Astrocyte (in vitro differentiated cells and primary cell): ENCODE results near the gene AARS2. TPM values are rescaled to one million over a fixed set of nuclear protein-coding genes. Genes with fewer than 3 reads are reported as not detected.
A peak's percentile ranks its signal among the peaks of the same experiment; 100 is the strongest.

ENCODE experiments used
- DNase-seq: peaks from one replicate; pipeline ENCODE4 v3.0.0-alpha.2; 2010; ENCODE audit warnings: low read depth
- FAIRE-seq: peaks from 2 replicates; lab custom pipeline; 2011; peaks lifted over from hg19 to GRCh38; lab: Jason Lieb, UNC
- H2AFZ ChIP-seq: 2 replicates; pipeline ENCODE4 v1.6.0; 2012; ENCODE audit warnings: low read depth, low read length, inconsistent platforms
- H3K27ac ChIP-seq: 2 replicates; pipeline ENCODE4 v1.5.1; 2011; ENCODE audit warnings: low read depth, low read length, inconsistent platforms
- H3K27me3 ChIP-seq: 2 replicates; pipeline ENCODE4 v1.6.0; 2011; ENCODE audit warnings: low read length, inconsistent platforms; ENCODE audit not compliant: insufficient read depth
- H3K36me3 ChIP-seq: 2 replicates; pipeline ENCODE4 v1.5.1; 2011; ENCODE audit warnings: low read length, inconsistent platforms; ENCODE audit not compliant: insufficient read depth
- H3K4me1 ChIP-seq: 2 replicates; pipeline ENCODE4 v1.5.1; 2011; ENCODE audit warnings: low read length, inconsistent platforms; ENCODE audit not compliant: insufficient read depth
- H3K4me2 ChIP-seq: 2 replicates; pipeline ENCODE4 v1.6.0; 2012; ENCODE audit warnings: low read length, inconsistent platforms
- H3K4me3 ChIP-seq: 2 replicates; pipeline ENCODE4 v1.5.1; 2011; ENCODE audit warnings: low read depth, mild to moderate bottlenecking, low read length, inconsistent platforms; ENCODE audit not compliant: insufficient read depth
- H3K79me2 ChIP-seq: 2 replicates; pipeline ENCODE4 v1.6.0; 2012; ENCODE audit warnings: mild to moderate bottlenecking, low read length, inconsistent platforms; ENCODE audit not compliant: insufficient read depth
- H3K9ac ChIP-seq: 2 replicates; pipeline ENCODE4 v1.6.0; 2012; ENCODE audit warnings: mild to moderate bottlenecking, low read length, inconsistent platforms
- H3K9me3 ChIP-seq: 2 replicates; pipeline ENCODE4 v1.5.1; 2012; ENCODE audit warnings: low read depth, mild to moderate bottlenecking, low read length, inconsistent platforms; ENCODE audit not compliant: insufficient read depth
- H4K20me1 ChIP-seq: 2 replicates; pipeline ENCODE4 v1.6.0; 2012; ENCODE audit warnings: low read length, inconsistent platforms; ENCODE audit not compliant: insufficient read depth
- H3K27ac Mint-ChIP-seq: one replicate; pipeline ENCODE4 v1.8.0; 2021; ENCODE audit warnings: mild to moderate bottlenecking, mixed read lengths; ENCODE audit not compliant: unreplicated experiment
- H3K27me3 Mint-ChIP-seq: one replicate; pipeline ENCODE4 v1.8.0; 2021; ENCODE audit warnings: low read depth, mixed read lengths; ENCODE audit not compliant: unreplicated experiment
- H3K36me3 Mint-ChIP-seq: one replicate; pipeline ENCODE4 v1.8.0; 2021; ENCODE audit warnings: low read depth, mixed read lengths; ENCODE audit not compliant: unreplicated experiment
- H3K4me1 Mint-ChIP-seq: one replicate; pipeline ENCODE4 v1.8.0; 2021; ENCODE audit warnings: low read depth, mixed read lengths; ENCODE audit not compliant: unreplicated experiment
- H3K4me3 Mint-ChIP-seq: one replicate; pipeline ENCODE4 v1.8.0; 2021; ENCODE audit warnings: mild to moderate bottlenecking, moderate library complexity, mixed read lengths; ENCODE audit not compliant: unreplicated experiment
- H3K9me3 Mint-ChIP-seq: one replicate; pipeline ENCODE4 v1.8.0; 2021; ENCODE audit warnings: mild to moderate bottlenecking, mixed read lengths; ENCODE audit not compliant: unreplicated experiment
- CTCF ChIP-seq: IDR thresholded peaks from 2 replicates; pipeline ENCODE4 v1.5.1; 2011; ENCODE audit warnings: low read depth, mild to moderate bottlenecking, inconsistent platforms, low read length, moderate library complexity; ENCODE audit not compliant: insufficient read depth
- EZH2 ChIP-seq: IDR thresholded peaks from 2 replicates; pipeline ENCODE4 v1.6.1; 2012; ENCODE audit warnings: mild to moderate bottlenecking, low read length, inconsistent platforms; ENCODE audit not compliant: insufficient read depth
- total RNA-seq: library from RNA; stranded (reverse); gene quantifications from 2 replicates; pipeline ENCODE4 v1.2.1, GENCODE V29; 2021

The AARS2 gene
- total RNA-seq, 1 donor from 2014 or later, result 12.3 TPM

GRCh38 chr6:44264154-44265006 lies 48.8 kb downstream of the AARS2 start:
- FAIRE-seq, result no peak
- Histone ChIP-seq H3K9me3 (no peaks in the 10 kb centered on the region), H2AFZ (peak overlapping the region; percentile 87), H3K4me3 (peak overlapping the region; percentile 71), H3K79me2 (peaks cover 15% of the 10 kb centered on the region), H4K20me1 (peaks cover 34% of the 10 kb centered on the region), H3K4me2 (peak overlapping the region; percentile 93), H3K36me3 (peaks cover 3% of the 10 kb centered on the region), H3K4me1 (peaks cover 20% of the 10 kb centered on the region), H3K27me3 (peaks cover 13% of the 10 kb centered on the region), H3K27ac (peak overlapping the region; percentile 64), H3K9ac (peak overlapping the region; percentile 83)
- Mint-ChIP-seq H3K27me3 (peaks cover 18% of the 10 kb centered on the region), H3K4me1 (peaks cover 23% of the 10 kb centered on the region), H3K27ac (peak overlapping the region; percentile 93), H3K4me3 (peak overlapping the region; percentile 95), H3K36me3 (no peaks in the 10 kb centered on the region), H3K9me3 (no peaks in the 10 kb centered on the region)
- no peak for TF ChIP-seq CTCF
- no peak for TF ChIP-seq EZH2
- no peak for DNase-seq

- Histone ChIP-seq H3K27me3 (peaks cover 5% of the 10 kb centered on the region), H3K9ac (peak overlapping the region; percentile 45), H3K4me3 (peak overlapping the region; percentile 71), H3K36me3 (peaks cover 3% of the 10 kb centered on the region), H2AFZ (no peak overlapping the region), H3K4me2 (peak overlapping the region; percentile 93), H3K4me1 (peaks cover 20% of the 10 kb centered on the region), H3K9me3 (no peaks in the 10 kb centered on the region), H4K20me1 (peaks cover 31% of the 10 kb centered on the region), H3K27ac (no peak overlapping the region), H3K79me2 (peaks cover 15% of the 10 kb centered on the region)
- H3K36me3 Mint-ChIP-seq, result no peaks in the 10 kb centered on the region
- peak overlapping the region; percentile 95 for H3K4me3 Mint-ChIP-seq
- DNase-seq (no peak), FAIRE-seq (no peak)
- H3K27ac Mint-ChIP-seq, result peak overlapping the region; percentile 62
- H3K27me3 Mint-ChIP-seq, result peaks cover 9% of the 10 kb centered on the region
- peaks cover 23% of the 10 kb centered on the region for H3K4me1 Mint-ChIP-seq
- no peak for TF ChIP-seq EZH2
- TF ChIP-seq CTCF, result no peak
- no peaks in the 10 kb centered on the region for H3K9me3 Mint-ChIP-seq
Observed at GRCh38 chr6:44263354-44264100, 49.6 kb downstream of the AARS2 start.
